ENCODE results near the gene PACRG.

The PACRG gene

GRCh38 chr6:163030980-163031379 is 303.2 kb downstream of the PACRG start:
- no peak for DNase-seq (ENCODE audit: extremely low read depth, low read depth)
- TF ChIP-seq CTCF (IDR thresholded peaks at IDR 0.05; ENCODE audit: low read depth, low read length) = no peak

GRCh38 chr6:163031931-163032330 is 304.2 kb downstream of the PACRG start:
- no peak for TF ChIP-seq CTCF (IDR thresholded peaks at IDR 0.05; ENCODE audit: low read depth, low read length)
- no peak for DNase-seq (ENCODE audit: extremely low read depth, low read depth)

DNA sequence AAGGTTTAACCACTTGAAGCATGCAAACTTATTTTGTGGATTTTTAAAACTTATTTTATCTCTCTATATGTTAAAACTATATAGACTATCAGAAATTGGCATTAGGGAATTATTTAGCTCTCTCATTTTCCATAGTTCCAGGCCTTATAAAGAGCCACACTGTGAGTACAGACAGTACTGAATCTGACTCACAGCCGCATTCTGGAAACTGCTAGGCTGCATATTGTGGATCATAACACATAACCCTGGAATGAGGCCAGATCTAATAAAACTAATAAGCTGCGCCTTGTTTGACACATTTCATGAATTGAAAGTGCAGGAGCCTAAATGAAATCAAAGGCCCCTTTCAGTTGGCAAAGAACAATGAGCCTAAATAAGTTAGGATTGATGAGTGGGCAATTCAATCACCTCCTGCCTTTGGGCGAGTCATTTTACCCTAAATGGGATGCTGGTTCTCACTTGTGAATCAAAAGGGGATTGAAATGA is 308.4 kb downstream of the PACRG start:
- no peak for DNase-seq (ENCODE audit: extremely low read depth, low read depth)
- no peak for TF ChIP-seq CTCF (IDR thresholded peaks at IDR 0.05; ENCODE audit: low read depth, low read length)

DNA sequence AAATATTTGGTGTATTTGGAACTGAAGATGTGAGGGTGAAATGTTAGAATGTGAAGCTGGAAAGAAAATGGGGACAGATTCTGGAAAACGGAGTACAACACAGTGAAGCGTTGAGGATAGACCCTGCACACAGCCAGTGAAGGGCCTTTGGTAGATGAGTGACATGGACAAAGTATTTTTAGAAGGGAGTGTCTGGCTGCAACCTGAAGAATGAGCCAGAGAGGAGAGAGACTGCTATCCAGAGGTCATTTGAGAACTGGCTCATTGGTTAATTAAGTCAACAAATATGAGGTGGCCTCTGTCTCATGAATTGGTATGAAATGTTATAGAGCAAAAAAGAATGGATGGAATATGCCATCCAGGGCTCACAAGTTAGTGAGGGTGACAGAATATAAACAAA is 310.5 kb downstream of the PACRG start:
- TF ChIP-seq CTCF (IDR thresholded peaks at IDR 0.05; ENCODE audit: low read depth, low read length) = no peak
- no peak for DNase-seq (ENCODE audit: extremely low read depth, low read depth)

- no peak for DNase-seq (ENCODE audit: extremely low read depth, low read depth)
- TF ChIP-seq CTCF (IDR thresholded peaks at IDR 0.05; ENCODE audit: low read depth, low read length) = no peak
Measured at GRCh38 chr6:163048345-163048744, 320.6 kb downstream of the PACRG start.

GRCh38 chr6:163053667-163054344 is 326.0 kb downstream of the PACRG start:
- no peak for DNase-seq (ENCODE audit: extremely low read depth, low read depth)
- no peak for TF ChIP-seq CTCF (IDR thresholded peaks at IDR 0.05; ENCODE audit: low read depth, low read length)

DNA sequence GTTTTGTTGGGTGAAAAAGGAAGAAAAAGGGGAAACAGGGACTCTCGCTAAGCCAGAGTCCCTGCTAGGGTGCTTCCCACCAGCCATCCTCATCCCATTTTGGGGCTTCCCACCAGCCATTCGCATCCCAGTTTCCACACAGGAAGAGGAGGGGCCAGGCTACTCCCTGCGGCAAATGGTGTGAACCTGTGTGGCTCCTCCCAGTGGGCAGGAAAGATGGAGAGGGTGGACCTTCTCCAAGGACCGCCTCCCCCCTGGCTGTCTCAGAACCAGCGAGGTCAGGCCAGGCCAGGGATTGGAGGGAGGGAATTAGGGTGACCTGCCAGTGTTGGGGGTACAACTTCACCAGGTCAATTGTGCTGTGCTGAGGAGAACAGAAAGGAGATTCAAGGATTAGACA is 326.9 kb downstream of the PACRG start:
- no peak for TF ChIP-seq CTCF (IDR thresholded peaks at IDR 0.05; ENCODE audit: low read depth, low read length)
- no peak for DNase-seq (ENCODE audit: extremely low read depth, low read depth)

All from AG09319 (cell line).